ENCODE measurements around the gene ERGIC1. TPM values are rescaled to one million over a fixed set of nuclear protein-coding genes. Genes with fewer than 3 reads are reported as not detected.

The ERGIC1 gene
- total RNA-seq, 1 donor from 2014 or later, result 131 TPM

DNA sequence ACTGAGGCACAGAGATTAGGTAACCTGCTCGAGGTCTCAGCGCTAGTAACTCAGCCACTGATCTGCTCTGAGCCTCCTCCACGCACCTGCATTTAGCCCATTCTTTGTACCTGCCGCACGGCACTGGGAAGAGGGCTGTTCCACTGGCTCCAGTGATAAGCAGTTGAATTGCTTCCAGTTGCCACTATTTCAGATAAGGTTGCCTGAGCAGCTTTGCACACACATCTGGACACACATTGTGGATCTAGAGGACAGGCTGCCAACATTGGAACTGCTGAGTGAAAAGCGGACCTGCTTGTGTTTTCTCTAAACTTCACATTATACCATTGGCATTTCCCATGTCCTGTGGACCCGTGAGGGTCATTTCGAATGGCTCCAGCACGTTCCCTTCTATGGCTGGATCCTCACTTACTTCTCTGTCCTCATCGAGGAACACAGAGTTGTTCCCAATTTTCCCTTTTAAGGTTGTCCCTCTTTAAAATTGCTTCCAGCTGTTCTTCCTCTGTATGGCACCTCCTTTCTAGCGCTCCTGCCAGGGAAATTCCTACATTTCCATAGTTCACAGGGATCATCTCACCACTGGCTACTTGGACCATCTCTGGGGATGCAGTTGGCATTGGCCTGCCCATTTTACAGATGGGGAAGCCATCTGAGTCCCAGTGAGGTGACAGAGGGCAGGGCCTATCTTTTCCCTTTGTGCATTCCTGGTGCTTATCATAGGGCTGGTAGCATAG lies 79.2 kb downstream of the ERGIC1 start:
- H2AFZ ChIP-seq (ENCODE audit: low read depth, low read length), result no peak overlapping the region
- H3K9ac ChIP-seq (ENCODE audit: low read length), result no peak overlapping the region
- TF ChIP-seq, protein P1, sequence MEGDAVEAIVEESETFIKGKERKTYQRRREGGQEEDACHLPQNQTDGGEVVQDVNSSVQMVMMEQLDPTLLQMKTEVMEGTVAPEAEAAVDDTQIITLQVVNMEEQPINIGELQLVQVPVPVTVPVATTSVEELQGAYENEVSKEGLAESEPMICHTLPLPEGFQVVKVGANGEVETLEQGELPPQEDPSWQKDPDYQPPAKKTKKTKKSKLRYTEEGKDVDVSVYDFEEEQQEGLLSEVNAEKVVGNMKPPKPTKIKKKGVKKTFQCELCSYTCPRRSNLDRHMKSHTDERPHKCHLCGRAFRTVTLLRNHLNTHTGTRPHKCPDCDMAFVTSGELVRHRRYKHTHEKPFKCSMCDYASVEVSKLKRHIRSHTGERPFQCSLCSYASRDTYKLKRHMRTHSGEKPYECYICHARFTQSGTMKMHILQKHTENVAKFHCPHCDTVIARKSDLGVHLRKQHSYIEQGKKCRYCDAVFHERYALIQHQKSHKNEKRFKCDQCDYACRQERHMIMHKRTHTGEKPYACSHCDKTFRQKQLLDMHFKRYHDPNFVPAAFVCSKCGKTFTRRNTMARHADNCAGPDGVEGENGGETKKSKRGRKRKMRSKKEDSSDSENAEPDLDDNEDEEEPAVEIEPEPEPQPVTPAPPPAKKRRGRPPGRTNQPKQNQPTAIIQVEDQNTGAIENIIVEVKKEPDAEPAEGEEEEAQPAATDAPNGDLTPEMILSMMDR (IDR thresholded peaks at IDR 0.05; ENCODE audit: insufficient read depth, low read depth, low read length), result no peak
- no peak for TF ChIP-seq EZH2 (IDR thresholded peaks at IDR 0.05; ENCODE audit: insufficient read depth, low read length)
- peaks cover 2% of the 10 kb centered on the region for H3K9me3 ChIP-seq (ENCODE audit: insufficient read depth, low read depth, low read length)
- H3K79me2 ChIP-seq (ENCODE audit: insufficient read depth, low read length), result peaks cover 3% of the 10 kb centered on the region
- peaks cover 22% of the 10 kb centered on the region for H3K36me3 ChIP-seq (ENCODE audit: insufficient read depth, low read length)
- Mint-ChIP-seq H3K27ac (ENCODE audit: unreplicated experiment) (no peak overlapping the region), H3K4me1 (ENCODE audit: low read depth, unreplicated experiment) (peaks cover 2% of the 10 kb centered on the region), H3K4me3 (ENCODE audit: unreplicated experiment) (no peak overlapping the region), H3K9me3 (ENCODE audit: unreplicated experiment) (no peaks in the 10 kb centered on the region), H3K27me3 (ENCODE audit: low read depth, unreplicated experiment) (no peaks in the 10 kb centered on the region), H3K36me3 (ENCODE audit: low read depth, unreplicated experiment) (peaks cover 21% of the 10 kb centered on the region)
- FAIRE-seq (no peak), DNase-seq (ENCODE audit: low read depth) (no peak)
- no peaks in the 10 kb centered on the region for H3K27me3 ChIP-seq (ENCODE audit: insufficient read depth, low read length)
- H3K4me3 ChIP-seq (ENCODE audit: insufficient read depth, low read depth, low read length), result no peak overlapping the region
- H3K27ac ChIP-seq (ENCODE audit: low read depth, low read length), result no peak overlapping the region
- H4K20me1 ChIP-seq (ENCODE audit: insufficient read depth, low read length), result no peaks in the 10 kb centered on the region
- no peak overlapping the region for H3K4me2 ChIP-seq (ENCODE audit: low read length)
- peaks cover 27% of the 10 kb centered on the region for H3K4me1 ChIP-seq (ENCODE audit: insufficient read depth, low read length)

DNA sequence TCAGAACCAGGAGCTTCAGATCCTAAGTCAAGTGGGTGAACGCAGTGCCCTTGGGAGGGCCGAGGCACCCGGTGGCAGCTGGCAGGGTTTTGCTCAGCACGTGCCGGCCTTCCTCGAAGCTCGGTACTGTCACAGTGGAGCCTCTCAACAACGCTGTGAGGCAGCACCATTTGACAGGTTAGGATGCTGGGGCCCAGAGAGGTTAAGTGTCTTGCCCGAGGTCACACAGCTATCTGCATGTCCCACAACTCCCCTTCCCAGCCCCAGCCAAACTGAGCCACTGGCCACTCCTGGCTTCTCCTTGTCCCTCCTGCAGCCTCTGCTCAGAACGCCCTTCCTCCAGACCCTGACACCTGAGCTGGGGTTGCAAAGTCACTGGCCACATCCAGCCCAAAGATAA lies 81.5 kb downstream of the ERGIC1 start:
- peaks cover 18% of the 10 kb centered on the region for H3K36me3 Mint-ChIP-seq (ENCODE audit: low read depth, unreplicated experiment)
- Histone ChIP-seq H2AFZ (ENCODE audit: low read depth, low read length) (no peak overlapping the region), H3K4me1 (ENCODE audit: insufficient read depth, low read length) (peaks cover 28% of the 10 kb centered on the region), H3K9me3 (ENCODE audit: insufficient read depth, low read depth, low read length) (peaks cover 2% of the 10 kb centered on the region), H3K4me2 (ENCODE audit: low read length) (no peak overlapping the region), H3K27ac (ENCODE audit: low read depth, low read length) (no peak overlapping the region), H3K9ac (ENCODE audit: low read length) (no peak overlapping the region), H3K79me2 (ENCODE audit: insufficient read depth, low read length) (no peaks in the 10 kb centered on the region), H4K20me1 (ENCODE audit: insufficient read depth, low read length) (no peaks in the 10 kb centered on the region), H3K27me3 (ENCODE audit: insufficient read depth, low read length) (no peaks in the 10 kb centered on the region), H3K4me3 (ENCODE audit: insufficient read depth, low read depth, low read length) (no peak overlapping the region), H3K36me3 (ENCODE audit: insufficient read depth, low read length) (peaks cover 27% of the 10 kb centered on the region)
- peaks cover 11% of the 10 kb centered on the region for H3K4me1 Mint-ChIP-seq (ENCODE audit: low read depth, unreplicated experiment)
- TF ChIP-seq, protein P1 (IDR thresholded peaks at IDR 0.05; ENCODE audit: insufficient read depth, low read depth, low read length), result no peak
- no peak for TF ChIP-seq EZH2 (IDR thresholded peaks at IDR 0.05; ENCODE audit: insufficient read depth, low read length)
- no peak overlapping the region for H3K27ac Mint-ChIP-seq (ENCODE audit: unreplicated experiment)
- H3K4me3 Mint-ChIP-seq (ENCODE audit: unreplicated experiment), result no peak overlapping the region
- no peaks in the 10 kb centered on the region for H3K9me3 Mint-ChIP-seq (ENCODE audit: unreplicated experiment)
- no peaks in the 10 kb centered on the region for H3K27me3 Mint-ChIP-seq (ENCODE audit: low read depth, unreplicated experiment)
- FAIRE-seq, result no peak
- DNase-seq (ENCODE audit: low read depth), result no peak

Data from astrocyte (in vitro differentiated cells and primary cell).